NT2/D1 (cell line): ENCODE data around the gene ZNF771.

Experiments used
- DNase-seq: peaks from one replicate; pipeline ENCODE4 v3.0.0-alpha.2; 2011; ENCODE audit warnings: low read depth, low spot score
- H3K27me3 ChIP-seq: 2 replicates; pipeline ENCODE4 v1.6.0; 2011; ENCODE audit warnings: mild to moderate bottlenecking; ENCODE audit not compliant: insufficient read length, insufficient read depth
- H3K36me3 ChIP-seq: 2 replicates; pipeline ENCODE4 v1.6.1; 2011; ENCODE audit warnings: mild to moderate bottlenecking, low read length, mixed read lengths; ENCODE audit not compliant: insufficient read depth, insufficient read length
- H3K4me1 ChIP-seq: 2 replicates; pipeline ENCODE4 v1.5.1; 2011; ENCODE audit not compliant: insufficient read depth, insufficient read length
- H3K4me3 ChIP-seq: 2 replicates; pipeline ENCODE4 v1.5.1; 2011; ENCODE audit warnings: low read depth; ENCODE audit not compliant: insufficient read length
- H3K9ac ChIP-seq: 2 replicates; pipeline ENCODE4 v1.6.0; 2011; ENCODE audit warnings: low read depth; ENCODE audit not compliant: insufficient read length
- H3K9me3 ChIP-seq: 2 replicates; pipeline ENCODE4 v1.5.1; 2011; ENCODE audit warnings: mild to moderate bottlenecking, low read length; ENCODE audit not compliant: insufficient read depth
- SUZ12 ChIP-seq: IDR thresholded peaks from 2 replicates; pipeline ENCODE4 v1.6.1; 2011; ENCODE audit not compliant: insufficient read length, insufficient read depth; ENCODE audit errors: extremely low read depth
- YY1 ChIP-seq: IDR thresholded peaks from 2 replicates; pipeline ENCODE4 v1.6.1; 2011; ENCODE audit not compliant: insufficient read length, insufficient read depth
- ZNF274 ChIP-seq: IDR thresholded peaks from 2 replicates; pipeline ENCODE4 v1.6.1; 2011; ENCODE audit warnings: mild to moderate bottlenecking, low read depth, low read length

Gene ZNF771

GRCh38 chr16:30365200-30365599 lies 42.2 kb upstream of the ZNF771 start:
- H3K4me3 ChIP-seq, result no peak overlapping the region
- peaks cover 44% of the 10 kb centered on the region for H3K36me3 ChIP-seq
- H3K4me1 ChIP-seq, result peaks cover 18% of the 10 kb centered on the region
- TF ChIP-seq ZNF274, result no peak
- no peak for TF ChIP-seq SUZ12
- no peak for TF ChIP-seq YY1
- H3K9ac ChIP-seq, result no peak overlapping the region
- no peaks in the 10 kb centered on the region for H3K9me3 ChIP-seq
- DNase-seq, result no peak
- H3K27me3 ChIP-seq, result no peaks in the 10 kb centered on the region

- Histone ChIP-seq H3K4me1 (peaks cover 20% of the 10 kb centered on the region), H3K36me3 (peaks cover 42% of the 10 kb centered on the region), H3K9ac (no peak overlapping the region), H3K4me3 (no peak overlapping the region), H3K27me3 (no peaks in the 10 kb centered on the region), H3K9me3 (no peaks in the 10 kb centered on the region)
- no peak for TF ChIP-seq ZNF274
- TF ChIP-seq YY1, result no peak
- no peak for TF ChIP-seq SUZ12
- no peak for DNase-seq
These were observed 40.9 kb upstream of the ZNF771 start for GRCh38 chr16:30366511-30366910.

GRCh38 chr16:30367349-30368009 lies 39.9 kb upstream of the ZNF771 start:
- TF ChIP-seq YY1 (no peak), SUZ12 (no peak), ZNF274 (no peak)
- Histone ChIP-seq H3K4me3 (no peak overlapping the region), H3K36me3 (peaks cover 37% of the 10 kb centered on the region), H3K9ac (no peak overlapping the region), H3K4me1 (peaks cover 21% of the 10 kb centered on the region), H3K9me3 (no peaks in the 10 kb centered on the region), H3K27me3 (no peaks in the 10 kb centered on the region)
- no peak for DNase-seq

DNA sequence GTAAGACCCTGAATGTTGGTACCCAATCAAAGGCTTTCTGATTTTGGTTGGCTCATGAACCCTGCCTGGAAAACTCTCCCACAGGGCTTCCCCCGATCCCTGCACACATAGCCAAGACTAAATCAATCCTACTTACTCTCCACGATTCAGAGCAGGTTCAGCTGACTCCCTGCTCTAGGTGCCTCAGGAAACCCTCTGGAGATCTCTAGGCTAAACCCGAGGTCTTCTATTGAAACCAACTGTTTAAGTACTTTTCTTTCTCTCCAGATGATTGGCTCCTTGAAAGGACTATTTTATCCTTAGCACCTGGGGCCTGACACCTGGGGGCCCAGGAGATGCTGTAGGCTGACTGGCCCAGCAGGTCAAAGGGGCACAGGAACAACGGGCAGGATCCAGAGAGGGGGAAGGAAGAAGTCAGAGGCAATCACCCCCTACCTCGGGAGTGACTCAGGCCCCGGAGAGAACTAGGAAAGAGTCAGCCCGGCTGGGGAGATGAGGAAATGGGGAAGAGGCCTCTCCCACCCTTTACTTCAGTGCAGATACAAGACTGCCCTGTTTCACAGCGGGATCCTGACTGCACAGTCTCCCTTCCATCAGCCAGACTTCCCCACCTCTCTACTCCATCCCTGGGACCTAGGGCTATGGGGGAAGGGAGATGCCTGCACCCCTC lies 39.1 kb upstream of the ZNF771 start:
- DNase-seq, result no peak
- Histone ChIP-seq H3K9me3 (no peaks in the 10 kb centered on the region), H3K36me3 (peaks cover 33% of the 10 kb centered on the region), H3K4me3 (peak overlapping the region; percentile 68), H3K4me1 (peaks cover 21% of the 10 kb centered on the region), H3K27me3 (no peaks in the 10 kb centered on the region), H3K9ac (peak overlapping the region; percentile 91)
- TF ChIP-seq SUZ12, result no peak
- TF ChIP-seq ZNF274, result no peak
- no peak for TF ChIP-seq YY1

- TF ChIP-seq YY1, result no peak
- no peak for TF ChIP-seq ZNF274
- no peak for TF ChIP-seq SUZ12
- DNase-seq, result no peak
- no peaks in the 10 kb centered on the region for H3K9me3 ChIP-seq
- peak overlapping the region; percentile 68 for H3K4me3 ChIP-seq
- H3K27me3 ChIP-seq, result no peaks in the 10 kb centered on the region
- H3K9ac ChIP-seq, result peak overlapping the region; percentile 91
- H3K36me3 ChIP-seq, result peaks cover 31% of the 10 kb centered on the region
- H3K4me1 ChIP-seq, result peaks cover 21% of the 10 kb centered on the region
These were observed 38.7 kb upstream of the ZNF771 start for GRCh38 chr16:30368792-30369090.

GRCh38 chr16:30369091-30369937 lies 38.1 kb upstream of the ZNF771 start:
- DNase-seq, result no peak
- Histone ChIP-seq H3K27me3 (no peaks in the 10 kb centered on the region), H3K4me1 (peaks cover 21% of the 10 kb centered on the region), H3K4me3 (peak overlapping the region; percentile 68), H3K9me3 (no peaks in the 10 kb centered on the region), H3K9ac (peak overlapping the region; percentile 91), H3K36me3 (peaks cover 30% of the 10 kb centered on the region)
- TF ChIP-seq ZNF274, result no peak
- TF ChIP-seq SUZ12, result no peak
- no peak for TF ChIP-seq YY1

DNA sequence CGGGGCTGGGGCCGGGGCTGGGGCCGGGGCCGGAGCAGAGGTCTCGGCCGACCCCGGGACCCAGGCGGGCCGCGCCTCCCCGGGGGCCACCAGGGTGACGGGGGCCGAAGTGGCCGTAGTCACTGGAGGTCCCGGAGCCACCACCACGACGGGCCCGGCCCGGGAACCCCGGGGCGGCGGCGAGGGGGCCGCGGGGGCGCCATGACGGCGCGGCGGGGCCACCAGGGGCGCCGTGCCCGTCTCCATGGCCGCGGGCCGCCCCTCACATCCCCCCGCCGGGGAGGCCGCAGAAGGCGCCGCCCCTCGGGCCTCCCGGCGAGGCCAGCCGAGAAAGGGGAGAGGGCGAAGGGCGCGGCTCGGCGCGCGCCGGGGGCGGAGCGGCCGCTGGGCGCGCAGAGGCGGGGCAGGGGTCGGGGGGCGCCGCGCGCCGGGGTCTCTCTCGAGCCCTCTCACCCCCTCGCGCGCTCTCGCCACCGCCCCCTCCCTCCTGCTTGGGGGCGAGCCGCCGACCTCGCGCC lies 37.4 kb upstream of the ZNF771 start:
- TF ChIP-seq YY1 (no peak), ZNF274 (no peak), SUZ12 (no peak)
- Histone ChIP-seq H3K9me3 (no peaks in the 10 kb centered on the region), H3K36me3 (peaks cover 23% of the 10 kb centered on the region), H3K4me3 (peak overlapping the region; percentile 68), H3K4me1 (peaks cover 21% of the 10 kb centered on the region), H3K9ac (peak overlapping the region; percentile 91), H3K27me3 (no peaks in the 10 kb centered on the region)
- no peak for DNase-seq
